GM15510 (cell line): ENCODE data around the gene CKB.

Source experiments
- POLR2A ChIP-seq: IDR thresholded peaks from 3 replicates; pipeline ENCODE4 v1.6.1; 2011; ENCODE audit warnings: borderline replicate concordance; ENCODE audit not compliant: insufficient read length; ENCODE audit errors: extremely low read depth

Gene CKB

GRCh38 chr14:103502877-103503276 is 19.8 kb downstream of the CKB start:
- no peak for TF ChIP-seq POLR2A

GRCh38 chr14:103501921-103502669 is 20.5 kb downstream of the CKB start:
- TF ChIP-seq POLR2A, result no peak

DNA sequence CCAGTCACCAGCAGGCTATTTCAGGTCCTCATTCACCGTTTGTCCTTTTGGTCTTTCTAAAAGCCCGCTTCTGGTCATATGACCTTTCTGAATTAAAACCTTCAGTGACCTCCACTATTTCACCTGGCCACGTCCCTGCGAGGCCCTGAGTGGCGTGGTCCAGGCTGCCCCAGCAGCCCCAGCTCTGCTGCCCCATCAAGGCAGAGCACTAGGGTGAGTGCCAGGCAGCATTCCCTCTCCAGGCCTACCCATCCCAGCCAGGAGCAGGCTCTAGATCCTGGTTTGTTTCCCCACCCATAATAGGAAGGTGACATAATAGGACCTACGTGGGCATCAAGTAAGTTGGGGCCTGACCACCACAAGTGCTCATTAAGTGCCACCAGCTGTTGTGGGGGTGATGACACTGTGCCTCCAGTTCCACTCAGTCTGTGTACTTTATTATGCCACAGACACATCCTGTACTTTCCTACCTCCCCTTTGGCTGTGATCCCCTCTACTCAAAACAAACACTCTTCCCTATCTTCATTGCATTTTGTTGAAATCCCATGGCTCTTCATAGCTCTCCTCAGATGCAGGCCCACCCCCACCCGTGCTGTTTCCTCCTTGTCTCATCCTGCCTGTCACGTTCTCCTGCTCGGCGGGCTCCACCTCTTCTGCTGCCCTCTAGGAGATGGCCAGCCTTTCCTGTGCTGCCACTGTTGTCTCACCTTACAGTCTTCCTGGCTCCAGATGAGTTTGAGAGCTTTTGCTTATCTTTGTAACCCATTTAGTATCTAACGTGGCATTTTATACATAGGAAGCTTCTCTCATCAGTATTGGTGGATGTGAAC is 21.4 kb downstream of the CKB start:
- TF ChIP-seq POLR2A, result no peak

DNA sequence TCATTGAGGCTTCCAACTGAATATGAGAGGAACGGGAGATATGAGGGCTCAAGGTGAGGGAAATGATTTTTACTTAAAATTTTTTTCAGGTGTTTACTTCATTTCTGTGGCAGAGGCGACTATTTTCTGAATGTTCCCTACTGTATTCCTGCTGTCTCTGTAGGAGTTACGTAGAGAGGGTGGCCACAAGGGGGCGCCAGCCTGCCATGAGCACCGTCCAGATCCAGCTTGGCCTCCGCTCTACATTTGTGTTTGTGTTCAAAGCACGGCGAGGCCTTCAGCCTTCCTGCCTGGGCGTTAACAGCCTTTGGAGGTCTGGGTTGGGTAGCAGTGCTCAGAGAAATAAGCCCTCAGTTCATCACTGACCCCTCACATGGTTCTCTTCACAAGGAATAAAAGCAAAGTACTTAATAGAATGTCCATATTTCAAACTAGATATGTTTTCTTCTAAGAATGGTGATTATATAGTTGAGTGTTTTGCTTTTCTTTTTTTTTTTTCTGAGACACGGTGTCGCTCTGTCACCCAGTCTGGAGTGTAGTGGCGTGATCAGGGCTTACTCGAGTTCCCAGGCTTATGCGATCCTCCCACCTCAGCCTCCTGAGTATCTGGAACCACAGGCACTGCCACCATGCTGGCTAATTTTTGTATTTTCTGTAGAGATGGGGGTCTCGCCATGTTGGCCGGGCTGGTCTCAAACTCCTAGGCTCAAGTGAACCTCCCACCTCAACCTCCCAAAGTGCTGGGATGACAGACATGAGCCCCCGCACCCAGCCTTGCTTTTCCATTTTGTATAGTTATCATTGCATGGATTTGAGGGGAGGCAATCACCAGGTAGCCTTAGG is 22.3 kb downstream of the CKB start:
- TF ChIP-seq POLR2A, result no peak

- no peak for TF ChIP-seq POLR2A
These were observed 22.9 kb downstream of the CKB start for GRCh38 chr14:103499709-103500108.

- no peak for TF ChIP-seq POLR2A
These were observed 25.9 kb downstream of the CKB start for GRCh38 chr14:103496776-103497175.

- no peak for TF ChIP-seq POLR2A
These were observed 26.8 kb downstream of the CKB start for GRCh38 chr14:103495854-103496253.

GRCh38 chr14:103492156-103492925 is 30.3 kb downstream of the CKB start:
- TF ChIP-seq POLR2A, result no peak

GRCh38 chr14:103491691-103492090 is 30.9 kb downstream of the CKB start:
- TF ChIP-seq POLR2A, result no peak

GRCh38 chr14:103489621-103490020 is 33.0 kb downstream of the CKB start:
- no peak for TF ChIP-seq POLR2A

DNA sequence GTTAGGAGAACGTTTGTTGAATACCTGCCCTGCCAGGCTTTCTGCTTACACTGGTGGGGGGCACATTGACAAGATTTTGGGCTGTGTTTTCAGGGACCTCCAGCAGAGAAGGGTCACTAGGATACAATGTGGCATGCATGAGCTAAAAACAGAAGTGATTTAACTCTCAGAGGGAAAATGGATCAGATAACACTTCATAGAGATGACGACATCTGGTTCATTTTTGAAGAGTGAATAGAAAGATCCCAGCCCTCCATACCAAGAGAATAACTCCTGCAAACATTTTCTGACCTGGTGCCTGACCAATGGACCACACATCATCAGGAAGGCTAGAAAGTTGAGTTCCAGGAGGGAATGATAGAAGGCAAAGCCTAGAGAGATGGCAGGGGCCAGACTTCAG is 33.7 kb downstream of the CKB start:
- no peak for TF ChIP-seq POLR2A

DNA sequence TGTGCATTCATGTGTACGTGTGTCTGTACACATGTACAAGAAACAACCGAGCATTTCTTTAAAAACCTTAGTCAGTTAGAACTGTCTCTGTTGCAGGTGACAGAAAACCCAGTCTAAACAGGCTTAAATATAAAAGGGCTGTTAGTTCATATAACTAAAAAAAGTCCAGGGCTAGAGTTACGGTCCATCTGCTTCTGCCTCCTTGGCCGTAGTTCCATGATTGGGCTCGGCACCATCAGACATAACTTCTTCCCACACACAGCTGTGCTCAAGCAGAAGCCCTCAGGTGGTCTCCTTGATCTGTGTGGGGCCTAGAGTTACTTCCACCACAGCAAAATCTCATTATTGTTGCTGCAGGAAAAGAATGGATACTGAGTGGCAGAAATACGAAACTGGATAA is 34.6 kb downstream of the CKB start:
- no peak for TF ChIP-seq POLR2A

DNA sequence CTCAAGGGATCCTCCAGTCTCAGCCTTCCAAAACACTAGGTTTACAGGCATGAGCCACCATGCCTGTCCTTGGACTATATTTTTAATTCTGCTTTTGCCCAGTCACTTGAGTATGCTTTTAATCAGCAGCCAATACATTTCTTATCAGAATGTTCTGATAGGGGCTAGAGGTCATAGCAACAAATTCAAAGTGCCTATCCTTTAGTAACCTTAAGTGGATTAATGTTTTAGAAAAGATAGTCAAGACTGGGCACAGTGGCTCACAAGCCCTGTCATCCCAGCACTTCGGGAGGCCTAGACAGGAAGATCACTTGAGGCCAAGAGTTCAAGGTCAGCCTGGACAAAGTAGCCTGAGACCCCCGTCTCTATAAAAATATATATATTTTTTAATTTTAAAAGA is 37.1 kb downstream of the CKB start:
- no peak for TF ChIP-seq POLR2A

DNA sequence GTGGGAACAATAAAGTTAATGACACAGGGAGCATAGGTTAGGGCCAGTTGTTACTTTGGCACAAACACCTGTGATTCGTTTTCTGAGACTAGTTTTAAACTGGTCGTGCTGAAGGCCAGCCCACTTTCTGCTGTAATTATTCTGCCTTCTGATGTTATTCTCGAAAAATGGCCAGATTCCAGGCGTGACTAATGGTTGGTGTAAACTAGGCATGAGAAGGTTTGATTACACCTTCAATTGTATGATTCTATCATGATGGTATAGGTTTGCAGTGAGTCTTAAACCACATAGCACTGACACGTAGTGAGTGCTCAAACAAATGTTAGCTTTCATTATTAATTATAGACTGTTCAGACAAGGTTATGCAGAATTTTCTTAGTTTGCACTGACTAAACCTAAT is 39.0 kb downstream of the CKB start:
- no peak for TF ChIP-seq POLR2A

DNA sequence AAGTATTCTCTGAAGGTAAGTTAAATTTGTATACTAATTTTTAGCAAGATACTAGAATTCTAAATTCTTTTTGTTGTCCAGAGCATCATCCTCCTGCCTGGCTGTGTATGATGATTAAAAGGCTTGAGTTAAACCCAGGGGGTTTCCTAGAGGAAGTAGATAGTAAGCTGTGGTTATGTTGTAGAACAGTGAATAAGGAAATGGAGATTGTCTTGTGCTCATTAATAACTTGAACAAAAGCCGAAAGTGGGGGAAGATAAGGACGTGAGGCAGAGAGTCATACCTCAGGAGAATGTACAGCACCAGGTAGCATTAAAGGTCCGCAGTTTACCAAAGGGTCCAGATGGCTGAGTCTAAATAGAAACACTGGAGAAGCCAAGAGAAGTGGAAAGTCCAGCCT is 42.0 kb downstream of the CKB start:
- TF ChIP-seq POLR2A, result no peak

DNA sequence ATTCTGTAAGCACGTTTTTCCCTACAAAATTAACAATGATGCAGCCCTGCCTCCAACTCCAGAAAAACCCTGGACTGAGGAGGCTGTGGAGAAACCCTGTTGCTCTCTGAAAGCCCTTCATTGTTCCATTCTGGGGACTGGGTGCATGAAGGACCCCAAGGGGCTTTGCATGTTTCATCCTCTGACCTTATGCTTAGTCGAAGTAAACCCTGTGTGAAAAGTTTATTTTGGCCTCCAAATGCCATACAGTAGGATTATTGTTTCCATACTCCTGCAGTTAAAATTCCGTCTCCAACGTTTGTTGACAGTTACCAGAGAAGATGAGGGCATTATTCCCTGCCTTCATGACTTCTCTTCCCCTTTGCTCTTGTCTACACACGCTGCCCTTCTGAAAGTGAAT is 46.0 kb downstream of the CKB start:
- TF ChIP-seq POLR2A, result no peak
